Measurements from ENCODE around the gene PTPRQ.
"Not testable (repeated sequence)": the region's sequence is repeated elsewhere in the genome, so short reads cannot be mapped to it uniquely, and the experiment has no call there.

PTPRQ gene

GRCh38 chr12:80443974-80444666, at the start of gene PTPRQ:
PTPRQ (plus strand) TSS chr12:80444235; CDS start chr12:80444346, 111 bp downstream.
- no peak for DNase-seq

DNA sequence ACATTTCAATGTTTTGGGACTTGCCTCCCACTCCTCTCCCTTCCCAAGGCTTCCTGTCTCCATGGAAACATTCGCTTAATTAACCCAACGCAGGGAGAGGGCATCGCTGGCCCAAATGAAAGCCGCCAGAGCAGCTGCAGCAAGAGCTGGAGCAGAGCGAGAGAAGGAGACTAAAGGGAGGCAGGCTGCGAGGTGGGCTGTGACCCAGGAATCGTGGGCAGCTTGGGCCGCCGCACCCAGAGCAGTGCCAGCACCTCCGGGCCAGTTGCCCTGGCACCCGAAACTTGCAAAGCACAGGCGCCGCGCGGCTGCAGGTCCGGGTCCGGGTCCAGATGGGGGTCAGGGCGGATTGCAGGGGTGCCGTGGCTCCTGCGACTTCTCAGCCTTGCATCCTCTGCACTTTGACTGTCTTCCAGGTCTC, 43.5 kb upstream of the PTPRQ start:
- no peak for DNase-seq

GRCh38 chr12:80401191-80401590, 42.8 kb upstream of the PTPRQ start:
- DNase-seq: no peak

DNA sequence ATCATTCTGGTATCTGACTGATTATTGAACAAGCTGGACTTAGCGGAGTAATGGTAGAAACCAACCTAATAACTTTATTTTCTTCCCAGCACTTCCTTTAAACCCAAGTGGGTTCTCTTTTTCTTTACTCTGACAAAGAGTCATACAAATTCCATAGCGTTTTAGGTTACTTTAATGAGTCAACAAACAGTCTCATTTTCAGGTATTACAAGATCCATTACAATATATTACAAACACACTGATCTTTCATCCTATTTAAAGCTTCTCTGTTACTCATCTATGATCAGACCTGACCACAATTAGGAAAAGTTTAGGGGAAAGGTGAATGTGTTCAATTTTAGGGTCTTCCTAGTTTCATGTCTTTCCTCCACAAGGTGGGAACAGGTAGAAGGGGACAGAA, 39.4 kb upstream of the PTPRQ start:
- no peak for DNase-seq

DNA sequence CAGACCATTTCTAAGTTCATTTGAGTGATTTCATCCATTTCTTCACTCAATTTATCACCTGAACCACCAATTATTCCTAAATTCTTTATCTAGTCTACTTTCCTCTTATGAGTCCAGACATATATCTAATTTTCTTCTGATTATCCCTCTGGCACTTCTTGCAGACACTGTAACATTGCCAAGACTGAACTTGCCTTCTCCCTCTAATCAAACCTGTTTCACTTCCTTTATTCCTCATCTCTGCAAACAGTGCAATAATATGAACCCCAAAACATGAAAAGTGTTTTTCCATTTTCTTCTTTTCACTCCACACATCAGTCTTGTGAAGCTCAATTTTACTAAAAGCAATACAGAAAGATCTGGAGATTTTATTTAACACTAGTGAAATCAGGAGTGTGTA, 37.8 kb upstream of the PTPRQ start:
- no peak for DNase-seq

- DNase-seq: no peak
Observed at GRCh38 chr12:80411787-80412186, 32.2 kb upstream of the PTPRQ start.

GRCh38 chr12:80412343-80412953, 31.6 kb upstream of the PTPRQ start:
- no peak for DNase-seq

GRCh38 chr12:80413462-80413861, 30.6 kb upstream of the PTPRQ start:
- no peak for DNase-seq

DNA sequence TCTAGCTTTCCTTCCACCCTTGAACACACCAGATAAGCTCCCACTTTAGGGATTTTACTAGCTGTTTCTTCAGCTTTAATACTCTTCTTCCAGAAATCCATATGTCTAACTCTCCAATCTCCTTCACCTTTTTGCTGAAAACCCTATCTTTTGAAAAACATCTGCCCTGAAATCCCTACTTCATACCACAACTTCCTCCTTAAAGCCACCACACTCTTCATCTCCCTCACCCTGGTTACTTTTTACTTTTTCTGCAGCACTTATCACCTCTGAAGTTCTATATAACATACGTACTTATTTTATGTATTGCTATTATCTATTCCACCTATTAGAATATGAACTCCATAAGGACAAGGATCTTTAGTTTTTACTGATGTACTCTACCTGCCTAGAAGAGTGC, 28.6 kb upstream of the PTPRQ start:
- no peak for DNase-seq

GRCh38 chr12:80419644-80420043, 24.4 kb upstream of the PTPRQ start:
- no peak for DNase-seq

GRCh38 chr12:80420075-80420474, 24.0 kb upstream of the PTPRQ start:
- DNase-seq: no peak

DNA sequence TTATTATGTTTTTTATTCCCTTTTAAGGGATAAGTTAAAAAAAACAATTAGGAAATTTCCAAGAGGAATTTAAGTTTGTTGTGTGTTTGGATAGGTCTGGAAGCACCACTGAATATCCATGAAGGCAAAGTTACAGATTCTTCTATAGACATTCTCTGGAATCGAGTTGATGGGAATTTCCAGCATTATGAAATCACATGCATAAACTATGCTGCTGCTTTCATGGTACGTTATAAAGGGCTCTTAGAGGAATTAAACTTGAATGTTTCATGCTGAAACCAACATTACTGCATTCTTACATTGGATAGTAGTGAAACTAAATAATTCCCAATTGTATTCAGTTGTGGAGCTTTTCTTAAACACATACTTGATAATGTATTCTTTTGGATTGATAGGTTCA, 21.5 kb upstream of the PTPRQ start:
- DNase-seq: no peak

GRCh38 chr12:80432061-80432460, 12.0 kb upstream of the PTPRQ start:
- DNase-seq: no peak

DNA sequence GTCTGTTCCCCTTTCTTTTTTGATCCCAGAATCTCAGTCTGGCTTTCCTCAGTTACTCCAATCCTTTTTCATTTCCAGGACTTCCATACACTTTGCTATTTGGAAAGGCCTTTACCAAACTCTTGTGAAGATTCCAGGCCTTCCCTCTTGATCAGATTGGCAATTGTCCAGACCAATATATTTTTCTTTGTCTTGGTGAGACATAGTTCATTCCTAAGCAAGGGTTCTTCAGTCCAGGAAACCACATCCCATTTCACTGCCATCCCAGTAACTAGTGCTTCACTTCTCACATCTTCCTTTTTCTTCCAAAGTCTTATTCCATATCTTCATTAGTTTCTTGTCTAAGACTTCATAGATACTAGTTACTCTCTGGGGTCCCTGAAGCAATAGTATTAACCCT, 2.1 kb upstream of the PTPRQ start:
- DNase-seq: no peak

GRCh38 chr12:80442426-80443222, 1.4 kb upstream of the PTPRQ start:
- DNase-seq: no peak

GRCh38 chr12:80445083-80445793, 1.2 kb downstream of the PTPRQ start:
- DNase-seq: no peak

DNA sequence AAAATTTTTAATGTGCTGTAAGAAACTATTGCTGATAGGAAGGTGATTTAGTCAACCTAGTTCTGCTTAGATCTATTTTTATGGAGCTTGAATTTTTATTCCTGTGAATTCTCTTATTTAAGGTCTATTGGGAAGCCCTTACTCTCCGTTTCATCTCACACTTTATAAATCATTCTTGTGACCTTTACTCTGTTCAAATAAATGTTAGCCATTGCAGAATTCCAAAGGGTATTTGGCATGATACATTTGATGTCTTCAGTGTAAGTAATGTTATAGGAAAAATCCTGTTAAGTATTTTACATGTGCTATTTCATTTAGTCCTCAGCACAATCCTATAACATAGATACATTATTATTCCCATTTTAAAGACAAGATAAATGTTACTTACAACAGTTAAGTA, 12.5 kb downstream of the PTPRQ start:
- DNase-seq: no peak

DNA sequence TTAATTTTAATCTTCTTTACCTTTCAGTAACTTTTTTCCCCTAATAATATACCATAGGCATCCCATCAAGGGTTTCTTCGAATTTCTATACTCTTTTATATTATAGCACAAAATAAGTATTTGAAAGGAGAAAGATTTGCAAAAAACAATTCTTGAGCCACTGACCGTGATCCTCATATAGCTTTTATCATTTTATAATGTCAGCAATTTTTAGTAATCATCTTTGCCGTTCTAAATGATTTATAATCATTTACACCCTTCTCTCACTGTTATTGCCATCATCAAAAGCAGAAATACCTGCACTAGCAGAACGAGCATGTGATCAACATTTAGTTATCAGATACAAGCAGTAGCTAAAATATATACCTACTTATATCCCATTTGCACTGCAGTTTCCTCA, 16.9 kb downstream of the PTPRQ start:
- DNase-seq: no peak

DNA sequence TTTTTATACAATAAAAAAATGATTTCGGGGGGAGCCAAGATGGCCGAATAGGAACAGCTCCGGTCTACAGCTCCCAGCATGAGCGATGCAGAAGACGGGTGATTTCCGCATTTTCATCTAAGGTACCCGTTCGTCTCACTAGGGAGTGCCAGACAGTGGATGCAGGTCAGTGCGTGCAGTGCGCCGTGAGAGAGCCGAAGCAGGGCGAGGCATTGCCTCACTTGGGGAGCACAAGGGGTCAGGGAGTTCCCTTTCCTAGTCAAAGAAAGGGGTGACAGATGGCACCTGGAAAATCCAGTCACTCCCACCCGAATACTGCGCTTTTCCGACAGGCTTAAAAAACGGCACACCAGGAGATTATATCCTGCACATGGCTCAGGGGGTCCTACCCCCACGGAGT, 17.8 kb downstream of the PTPRQ start:
- not testable (repeated sequence) for DNase-seq

DNA sequence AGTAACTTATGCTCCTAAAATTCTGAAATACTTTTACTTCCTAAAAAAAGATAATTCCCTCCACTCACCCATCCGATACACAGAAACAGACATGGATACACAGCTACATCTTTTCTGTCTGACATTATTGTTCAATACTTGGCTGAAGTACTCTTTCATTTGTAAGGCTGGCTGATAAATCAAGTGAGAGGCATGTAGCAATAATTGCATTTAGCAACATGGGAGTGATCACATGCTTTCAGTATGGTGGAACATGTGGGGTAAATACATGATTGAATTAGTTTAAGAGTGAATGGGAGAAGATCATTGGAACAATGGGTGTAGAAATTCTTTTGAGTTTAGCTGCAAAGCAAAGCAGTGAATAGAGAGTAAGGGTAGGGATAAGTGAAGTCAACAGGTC, 25.6 kb downstream of the PTPRQ start:
- no peak for DNase-seq

DNA sequence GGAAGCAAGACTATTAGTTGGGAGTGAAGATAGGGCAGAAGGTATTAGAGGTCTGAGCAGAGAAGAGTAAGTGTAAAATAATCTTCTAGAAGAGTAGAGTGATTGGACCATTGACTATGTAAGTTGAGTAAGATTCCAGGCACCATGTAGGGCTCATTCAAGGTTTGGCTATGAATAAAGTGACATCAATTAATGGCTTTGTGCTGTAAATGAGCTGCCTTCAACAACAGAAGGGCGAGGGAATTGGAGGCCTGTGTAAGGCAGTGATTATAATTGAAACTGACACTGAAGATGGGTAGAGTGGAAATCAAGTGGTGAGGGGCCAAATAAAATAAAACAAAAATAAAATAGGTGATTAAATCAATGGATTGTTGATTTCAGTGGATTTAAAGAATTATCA, 26.4 kb downstream of the PTPRQ start:
- DNase-seq: no peak

DNA sequence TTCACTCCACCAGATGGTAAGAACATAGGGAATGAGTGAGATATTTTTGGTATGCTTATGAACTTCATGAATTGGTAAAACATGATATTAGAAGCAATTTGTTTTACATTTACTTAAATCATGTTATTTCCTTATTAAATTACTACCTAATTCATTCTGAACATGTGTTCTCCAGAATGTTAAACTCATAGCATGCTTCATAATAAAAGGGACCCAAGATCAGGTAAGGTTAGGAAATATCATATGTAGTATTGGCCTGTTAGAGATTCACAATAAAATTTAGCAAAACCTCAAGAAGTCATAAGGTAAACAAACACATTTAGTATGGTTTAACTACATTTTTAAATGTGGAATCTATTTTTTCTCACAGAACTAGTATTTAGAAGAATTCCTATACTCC, 28.2 kb downstream of the PTPRQ start:
- no peak for DNase-seq

DNA sequence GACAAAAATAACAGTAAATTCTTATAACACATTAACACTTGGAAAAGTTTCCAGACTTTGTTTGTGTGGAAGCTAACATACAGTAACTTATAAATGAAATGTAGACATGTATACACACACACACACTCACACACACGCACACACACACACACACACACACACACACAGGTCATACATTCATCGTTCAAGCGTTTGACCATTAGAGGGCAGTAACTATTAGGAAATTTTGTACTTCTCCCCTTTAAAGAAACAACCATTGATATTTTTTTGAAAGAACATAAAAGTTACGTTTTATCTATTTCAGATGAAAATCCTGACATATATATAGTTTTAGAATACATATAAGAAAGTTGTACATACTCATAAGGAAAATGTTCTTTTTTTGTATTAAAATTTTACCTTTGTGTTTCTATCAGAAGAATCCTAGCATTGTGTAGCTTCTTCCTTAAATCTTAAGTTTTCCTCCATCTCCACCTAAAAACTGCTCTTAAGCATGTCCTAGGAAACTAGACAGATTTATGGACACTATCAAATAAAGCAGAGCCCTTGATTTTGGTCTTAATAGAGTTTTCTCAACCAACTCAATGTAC, 29.0 kb downstream of the PTPRQ start:
- no peak for DNase-seq

All from activated CD4-positive, alpha-beta T cell treated with anti-CD3 and anti-CD28 coated beads for 1 hour (primary cell).